D721Med (cell line): ENCODE results near the gene GABARAP.

ENCODE experiments used
- DNase-seq: peaks from one replicate; pipeline ENCODE4 v3.0.0; 2011; ENCODE audit warnings: low spot score; ENCODE audit not compliant: insufficient read length
- FAIRE-seq: peaks from 2 replicates; lab custom pipeline; 2011; peaks lifted over from hg19 to GRCh38; lab: Jason Lieb, UNC
- TF ChIP-seq, protein P1 (sequence below): IDR thresholded peaks from 2 replicates; pipeline ENCODE4 v1.5.1; 2012; ENCODE audit warnings: mild to moderate bottlenecking, control low read depth; ENCODE audit not compliant: insufficient read depth; ENCODE audit errors: missing control alignments

The GABARAP gene

DNA sequence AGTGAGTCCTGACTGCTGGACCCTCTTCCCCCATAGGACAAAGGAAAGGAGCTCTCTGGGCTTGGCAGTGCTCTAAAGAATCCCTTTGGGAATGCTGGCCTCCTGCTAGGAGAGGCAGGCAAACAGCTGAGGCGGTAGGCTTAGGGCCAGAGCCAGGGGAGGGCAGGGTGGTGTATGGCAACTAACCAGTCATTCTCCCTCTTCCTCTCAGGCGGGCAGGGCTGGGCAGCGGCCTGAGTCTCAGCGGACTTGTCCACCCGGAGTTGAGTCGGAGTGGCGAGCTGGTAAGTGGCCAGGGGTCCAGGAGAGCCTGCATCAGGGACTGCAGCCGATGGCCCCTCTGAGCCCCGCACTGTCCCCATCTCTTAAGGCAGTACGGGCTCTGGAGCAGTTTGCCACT is 18.1 kb downstream of the GABARAP start:
- DNase-seq (no peak), FAIRE-seq (no peak)
- TF ChIP-seq, protein P1, sequence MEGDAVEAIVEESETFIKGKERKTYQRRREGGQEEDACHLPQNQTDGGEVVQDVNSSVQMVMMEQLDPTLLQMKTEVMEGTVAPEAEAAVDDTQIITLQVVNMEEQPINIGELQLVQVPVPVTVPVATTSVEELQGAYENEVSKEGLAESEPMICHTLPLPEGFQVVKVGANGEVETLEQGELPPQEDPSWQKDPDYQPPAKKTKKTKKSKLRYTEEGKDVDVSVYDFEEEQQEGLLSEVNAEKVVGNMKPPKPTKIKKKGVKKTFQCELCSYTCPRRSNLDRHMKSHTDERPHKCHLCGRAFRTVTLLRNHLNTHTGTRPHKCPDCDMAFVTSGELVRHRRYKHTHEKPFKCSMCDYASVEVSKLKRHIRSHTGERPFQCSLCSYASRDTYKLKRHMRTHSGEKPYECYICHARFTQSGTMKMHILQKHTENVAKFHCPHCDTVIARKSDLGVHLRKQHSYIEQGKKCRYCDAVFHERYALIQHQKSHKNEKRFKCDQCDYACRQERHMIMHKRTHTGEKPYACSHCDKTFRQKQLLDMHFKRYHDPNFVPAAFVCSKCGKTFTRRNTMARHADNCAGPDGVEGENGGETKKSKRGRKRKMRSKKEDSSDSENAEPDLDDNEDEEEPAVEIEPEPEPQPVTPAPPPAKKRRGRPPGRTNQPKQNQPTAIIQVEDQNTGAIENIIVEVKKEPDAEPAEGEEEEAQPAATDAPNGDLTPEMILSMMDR: no peak

DNA sequence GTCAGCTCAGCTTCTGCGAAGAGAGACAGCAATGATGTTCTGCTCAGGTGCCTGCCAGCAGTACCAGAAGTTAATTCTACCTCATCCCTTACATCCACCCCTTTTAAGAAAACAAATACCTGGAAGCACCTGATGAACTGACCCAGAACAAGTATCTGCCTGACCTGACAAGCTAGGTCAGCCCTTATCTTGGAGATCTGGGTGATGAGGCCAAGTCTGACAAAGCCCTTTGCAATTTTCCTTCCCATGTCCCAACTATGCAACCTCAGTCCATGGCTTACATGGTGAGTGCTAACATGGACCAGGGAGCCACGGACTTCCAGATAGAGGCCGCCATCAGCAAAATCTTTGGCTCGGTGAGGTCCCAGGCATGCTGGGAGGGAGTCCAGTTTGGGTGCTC is 18.9 kb downstream of the GABARAP start:
- no peak for DNase-seq
- no peak for FAIRE-seq
- TF ChIP-seq, protein P1: no peak

DNA sequence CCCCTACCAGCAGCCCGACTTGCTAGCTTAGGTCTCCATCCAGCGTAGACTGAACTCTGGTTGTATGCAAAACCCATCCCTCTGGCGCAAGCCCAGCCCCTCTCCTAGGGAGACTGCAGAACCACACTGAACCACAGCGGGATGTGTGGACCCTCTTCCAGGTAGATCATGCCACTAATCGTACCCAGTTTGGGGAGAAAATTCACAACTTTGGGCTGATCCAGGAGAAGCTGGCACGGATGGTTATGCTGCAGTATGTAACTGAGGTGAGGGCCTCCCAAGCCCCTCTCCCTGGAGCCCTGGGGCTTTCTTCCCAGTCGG is 19.3 kb downstream of the GABARAP start:
- TF ChIP-seq, protein P1: no peak
- FAIRE-seq (no peak), DNase-seq (no peak)

DNA sequence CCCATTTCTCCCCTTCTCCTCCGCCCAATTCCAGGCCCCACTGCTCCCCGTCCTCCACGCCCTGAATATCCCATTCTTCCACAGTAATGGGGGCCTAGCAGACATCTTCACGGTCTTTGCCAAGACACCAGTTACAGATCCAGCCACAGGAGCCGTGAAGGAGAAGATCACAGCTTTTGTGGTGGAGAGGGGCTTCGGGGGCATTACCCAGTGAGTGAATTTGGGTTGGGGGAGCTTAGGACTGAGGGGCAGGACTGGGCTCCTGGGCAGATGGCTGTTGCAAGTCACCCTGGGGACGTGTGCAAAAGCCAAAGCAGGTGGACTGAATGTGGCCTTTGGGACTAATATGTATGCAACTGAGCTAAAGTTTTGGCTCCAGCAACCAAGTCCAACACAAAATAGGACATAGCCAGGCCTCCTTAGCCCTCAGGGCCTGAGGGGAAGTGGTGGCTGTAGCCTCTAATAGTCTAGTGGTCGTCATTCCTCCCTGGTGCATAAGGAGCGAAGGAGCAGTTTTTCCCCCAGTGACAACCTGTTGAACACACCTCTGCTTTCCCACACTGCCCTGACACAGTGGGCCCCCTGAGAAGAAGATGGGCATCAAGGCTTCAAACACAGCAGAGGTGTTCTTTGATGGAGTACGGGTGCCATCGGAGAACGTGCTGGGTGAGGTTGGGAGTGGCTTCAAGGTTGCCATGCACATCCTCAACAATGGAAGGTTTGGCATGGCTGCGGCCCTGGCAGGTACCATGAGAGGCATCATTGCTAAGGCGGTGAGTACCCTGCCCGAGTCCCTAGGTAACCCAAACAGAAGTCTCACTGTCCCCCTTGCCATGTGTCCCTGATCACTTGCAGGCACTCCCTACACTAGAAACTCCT is 19.9 kb downstream of the GABARAP start:
- TF ChIP-seq, protein P1: no peak
- FAIRE-seq: no peak

DNA sequence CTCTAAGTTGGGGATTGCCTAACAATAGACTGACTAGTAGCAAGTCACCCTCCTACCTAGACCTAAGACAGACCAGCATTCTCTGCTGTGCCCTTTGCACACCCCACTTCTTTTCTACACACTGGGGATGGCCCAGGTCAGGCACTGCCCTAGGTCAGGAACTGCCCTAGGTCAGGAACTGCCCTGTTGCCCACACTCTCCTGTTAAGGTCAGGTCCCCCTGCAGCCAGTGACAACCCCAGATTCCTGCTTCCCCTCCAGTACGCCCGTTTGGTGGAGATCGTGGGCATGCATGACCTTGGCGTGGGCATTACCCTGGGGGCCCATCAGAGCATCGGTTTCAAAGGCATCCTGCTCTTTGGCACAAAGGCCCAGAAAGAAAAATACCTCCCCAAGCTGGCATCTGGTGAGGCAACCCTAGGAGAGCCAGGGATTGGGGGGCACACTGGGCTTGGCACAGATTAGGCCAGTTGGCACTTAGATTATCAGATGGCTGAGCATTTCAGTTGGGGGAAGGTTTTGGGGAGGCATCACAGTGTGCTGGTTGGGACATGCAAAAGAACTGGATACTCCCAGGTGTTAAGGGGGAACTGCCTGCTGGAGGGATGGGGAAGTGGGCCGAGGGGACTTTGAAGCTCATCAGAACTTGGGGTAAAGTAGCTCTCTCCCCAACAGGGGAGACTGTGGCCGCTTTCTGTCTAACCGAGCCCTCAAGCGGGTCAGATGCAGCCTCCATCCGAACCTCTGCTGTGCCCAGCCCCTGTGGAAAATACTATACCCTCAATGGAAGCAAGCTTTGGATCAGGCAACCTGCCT is 20.8 kb downstream of the GABARAP start:
- FAIRE-seq (no peak), DNase-seq (no peak)
- TF ChIP-seq, protein P1: no peak

More for the DNA sequence above, 19.9 kb downstream of the GABARAP start:
- DNase-seq: no peak

DNA sequence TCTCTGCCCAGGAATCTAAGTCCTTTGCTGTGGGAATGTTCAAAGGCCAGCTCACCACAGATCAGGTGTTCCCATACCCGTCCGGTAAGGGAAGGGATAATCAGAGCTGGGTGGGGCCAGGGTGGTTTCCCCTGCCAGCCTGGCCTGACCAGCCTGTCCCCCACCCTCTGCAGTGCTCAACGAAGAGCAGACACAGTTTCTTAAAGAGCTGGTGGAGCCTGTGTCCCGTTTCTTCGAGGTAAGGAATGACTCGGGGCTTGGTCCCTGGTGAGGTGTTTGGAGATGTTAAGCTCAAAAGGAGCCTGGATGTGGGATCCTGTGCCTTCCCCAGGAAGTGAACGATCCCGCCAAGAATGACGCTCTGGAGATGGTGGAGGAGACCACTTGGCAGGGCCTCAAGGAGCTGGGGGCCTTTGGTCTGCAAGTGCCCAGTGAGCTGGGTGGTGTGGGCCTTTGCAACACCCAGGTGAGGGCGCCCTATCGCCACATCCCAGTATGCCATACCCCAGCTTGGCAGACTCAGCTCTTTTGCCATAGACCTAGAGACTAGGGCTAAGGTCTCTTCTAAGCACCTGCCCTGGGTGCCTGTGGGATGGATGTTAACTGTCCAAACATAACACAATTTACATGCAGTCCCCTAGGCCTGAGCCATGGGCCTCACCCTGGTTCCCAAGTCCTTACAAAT is 21.5 kb downstream of the GABARAP start:
- FAIRE-seq: no peak
- TF ChIP-seq, protein P1: peak; percentile 41
- DNase-seq: no peak
